Subcutaneous adipose tissue (tissue), 4 donors: ENCODE measurements around the gene KIAA0319L. TPM values are rescaled to one million over a fixed set of nuclear protein-coding genes. Genes with fewer than 3 reads are reported as not detected.

Experiments
- CTCF ChIP-seq: fragments of 450-650 bp; IDR thresholded peaks from one replicate; pipeline ENCODE4 v1.5.1; 2016; ENCODE audit warnings: low read depth, mild to moderate bottlenecking, control low read depth, antibody characterized with exemption, moderate library complexity
- total RNA-seq, 4 donors: library from RNA; depleted of rRNA; stranded (reverse); fragments of >200 nt; gene quantifications; one replicate each; pipeline ENCODE4 v1.1.0, GENCODE V29; 2016

KIAA0319L gene
- total RNA-seq, 4 donors from 2014 or later, result 35.9 to 77.6 (median 61.8) TPM

GRCh38 chr1:35554266-35555211, 2.7 kb downstream of the KIAA0319L start:
- no peak for TF ChIP-seq CTCF

GRCh38 chr1:35553851-35554250, 3.4 kb downstream of the KIAA0319L start:
- no peak for TF ChIP-seq CTCF

GRCh38 chr1:35546614-35547013, 10.6 kb downstream of the KIAA0319L start:
- no peak for TF ChIP-seq CTCF

- TF ChIP-seq CTCF, result no peak
These were observed 12.2 kb downstream of the KIAA0319L start for GRCh38 chr1:35544976-35545375.

GRCh38 chr1:35539824-35540261, 17.4 kb downstream of the KIAA0319L start:
- no peak for TF ChIP-seq CTCF

- TF ChIP-seq CTCF, result no peak
These were observed 18.0 kb downstream of the KIAA0319L start for GRCh38 chr1:35539073-35539823.

- TF ChIP-seq CTCF, result no peak
These were observed 19.4 kb downstream of the KIAA0319L start for GRCh38 chr1:35537806-35538205.
